ENCODE measurements around the gene ADCYAP1R1.

Gene ADCYAP1R1

GRCh38 chr7:31044529-31044928, 7.6 kb upstream of the ADCYAP1R1 start:
- no peak for DNase-seq

- no peak for DNase-seq
Measured at GRCh38 chr7:31046723-31047122, 5.4 kb upstream of the ADCYAP1R1 start.

GRCh38 chr7:31047313-31048146, 4.6 kb upstream of the ADCYAP1R1 start:
- no peak for DNase-seq

GRCh38 chr7:31049005-31049765, 2.9 kb upstream of the ADCYAP1R1 start:
- no peak for DNase-seq

- no peak for DNase-seq
Measured at GRCh38 chr7:31052487-31052840, 356 bp downstream of the ADCYAP1R1 start.

GRCh38 chr7:31052841-31053601, 913 bp downstream of the ADCYAP1R1 start:
- no peak for DNase-seq

- DNase-seq = no peak
Measured at GRCh38 chr7:31053986-31054385, 1.9 kb downstream of the ADCYAP1R1 start.

- DNase-seq = no peak
Measured at GRCh38 chr7:31054608-31055278, 2.6 kb downstream of the ADCYAP1R1 start.

- DNase-seq = no peak
Measured at GRCh38 chr7:31055471-31055870, 3.4 kb downstream of the ADCYAP1R1 start.

GRCh38 chr7:31056775-31057346, 4.8 kb downstream of the ADCYAP1R1 start:
- DNase-seq = no peak

GRCh38 chr7:31058122-31058521, 6.0 kb downstream of the ADCYAP1R1 start:
- DNase-seq = no peak

GRCh38 chr7:31058688-31059087, 6.6 kb downstream of the ADCYAP1R1 start:
- DNase-seq = no peak

- no peak for DNase-seq
Measured at GRCh38 chr7:31059551-31059950, 7.4 kb downstream of the ADCYAP1R1 start.

- no peak for DNase-seq
Measured at GRCh38 chr7:31061185-31061584, 9.1 kb downstream of the ADCYAP1R1 start.

- no peak for DNase-seq
Measured at GRCh38 chr7:31062746-31063435, 10.8 kb downstream of the ADCYAP1R1 start.

GRCh38 chr7:31065021-31065593, 13.0 kb downstream of the ADCYAP1R1 start:
- DNase-seq = no peak

GRCh38 chr7:31065840-31066239, 13.7 kb downstream of the ADCYAP1R1 start:
- no peak for DNase-seq

- no peak for DNase-seq
Measured at GRCh38 chr7:31066516-31067130, 14.5 kb downstream of the ADCYAP1R1 start.

GRCh38 chr7:31067491-31067890, 15.4 kb downstream of the ADCYAP1R1 start:
- DNase-seq = no peak

- no peak for DNase-seq
Measured at GRCh38 chr7:31068006-31068675, 16.0 kb downstream of the ADCYAP1R1 start.
